OCI-LY7 (cell line): ENCODE measurements around the gene KRTAP7-1. TPM values are rescaled to one million over a fixed set of nuclear protein-coding genes. Genes with fewer than 3 reads are reported as not detected.

Experiments used
- BruUV-seq: library from RNA; stranded (reverse); fragments of 400-500 nt; replicated peaks from 2 replicates; lab custom pipeline; 2021; lab: Mats Ljungman, UMichigan
- CTCF ChIA-PET: fragments of 300-600 bp; sonication (Branson Sonifier 250); formaldehyde crosslinking; loops from one replicate; lab custom pipeline; 2022; ENCODE audit warnings: antibody characterized with exemption; ENCODE audit not compliant: unreplicated experiment; lab: Charles Lee
- POLR2A ChIA-PET: fragments of 300-600 bp; sonication (Branson Sonifier 250); formaldehyde crosslinking; loops from one replicate; lab custom pipeline; 2022; ENCODE audit warnings: antibody characterized with exemption; lab: Charles Lee
- DNase-seq: peaks from one replicate; pipeline ENCODE4 v3.0.0-alpha.2; 2015; ENCODE audit warnings: low spot score
- H2AFZ ChIP-seq: fragments of 200-600 bp; sonication (generic), shearing (Covaris generic); 2 replicates; pipeline ENCODE4 v1.6.1; 2014; ENCODE audit warnings: mild to moderate bottlenecking, antibody characterized with exemption, low read length, moderate library complexity
- H3K27ac ChIP-seq: fragments of 200-600 bp; sonication (generic); 2 replicates; pipeline ENCODE4 v1.5.1; 2014; ENCODE audit warnings: mixed run types, low read depth, mild to moderate bottlenecking, moderate library complexity, low read length, inconsistent platforms; ENCODE audit not compliant: poor library complexity, severe bottlenecking
- H3K36me3 ChIP-seq: fragments of 200-600 bp; sonication (generic); 2 replicates; pipeline ENCODE4 v1.6.1; 2014; ENCODE audit warnings: mild to moderate bottlenecking, antibody characterized with exemption, low read length, moderate library complexity, mixed read lengths; ENCODE audit not compliant: insufficient read depth
- H3K4me1 ChIP-seq: fragments of 200-600 bp; sonication (generic); 2 replicates; pipeline ENCODE4 v1.5.1; 2014; ENCODE audit warnings: mild to moderate bottlenecking, low read length; ENCODE audit not compliant: insufficient read depth, poor library complexity, severe bottlenecking
- H3K4me2 ChIP-seq: fragments of 200-600 bp; sonication (generic); 2 replicates; pipeline ENCODE4 v1.6.1; 2014; ENCODE audit warnings: mild to moderate bottlenecking, low read length
- H3K4me3 ChIP-seq: fragments of 200-600 bp; sonication (generic); 2 replicates; pipeline ENCODE4 v1.5.1; 2014; ENCODE audit warnings: mild to moderate bottlenecking, low read depth, low read length; ENCODE audit not compliant: poor library complexity, severe bottlenecking
- H3K79me2 ChIP-seq: fragments of 200-600 bp; sonication (generic); 2 replicates; pipeline ENCODE4 v1.6.1; 2016; ENCODE audit warnings: low read depth, mild to moderate bottlenecking, low read length, moderate library complexity, mixed read lengths; ENCODE audit not compliant: insufficient read depth
- H3K9me2 ChIP-seq: fragments of 200-600 bp; sonication (generic); 2 replicates; pipeline ENCODE4 v1.6.1; 2016; ENCODE audit warnings: mild to moderate bottlenecking, low read length, mixed read lengths; ENCODE audit not compliant: insufficient read depth
- H3K9me3 ChIP-seq: fragments of 200-600 bp; sonication (generic); 2 replicates; pipeline ENCODE4 v1.6.1; 2014; ENCODE audit warnings: mild to moderate bottlenecking, mixed run types, low read length, mixed read lengths
- H4K20me1 ChIP-seq: fragments of 200-600 bp; sonication (generic); 2 replicates; pipeline ENCODE4 v1.6.1; 2014; ENCODE audit warnings: mild to moderate bottlenecking, antibody characterized with exemption, low read length, moderate library complexity, mixed read lengths; ENCODE audit not compliant: insufficient read depth
- EZH2phosphoT487 ChIP-seq: fragments of 200-600 bp; sonication (generic); IDR thresholded peaks from 2 replicates; pipeline ENCODE4 v1.6.1; 2018; ENCODE audit warnings: low read depth, borderline replicate concordance, mild to moderate bottlenecking, mixed run types, antibody characterized with exemption, low read length, moderate library complexity, mixed read lengths
- intact Hi-C: fragments of 100-400 bp; cut with micrococcal nuclease; formaldehyde crosslinking; loops from one replicate; pipeline ENCODE4 v1.10.0; 2022; ENCODE audit not compliant: unreplicated experiment
- total RNA-seq, 2 experiments: library from RNA; depleted of rRNA in 1 of 2; stranded (reverse); fragments of >200 nt in 1 of 2; shearing (Covaris generic) in 1 of 2; gene quantifications; 2 replicates each; pipeline ENCODE4 v1.2.3, GENCODE V29; 2014 to 2022
- TF ChIP-seq, protein P1 (sequence below): fragments of 200-600 bp; sonication (generic); conservative IDR thresholded peaks from 2 replicates; pipeline ENCODE4 v1.5.1; 2014; ENCODE audit warnings: mild to moderate bottlenecking, antibody characterized with exemption, low read length, moderate library complexity, mixed read lengths

Gene KRTAP7-1
- total RNA-seq, 2 experiments from 2014 or later: not detected

DNA sequence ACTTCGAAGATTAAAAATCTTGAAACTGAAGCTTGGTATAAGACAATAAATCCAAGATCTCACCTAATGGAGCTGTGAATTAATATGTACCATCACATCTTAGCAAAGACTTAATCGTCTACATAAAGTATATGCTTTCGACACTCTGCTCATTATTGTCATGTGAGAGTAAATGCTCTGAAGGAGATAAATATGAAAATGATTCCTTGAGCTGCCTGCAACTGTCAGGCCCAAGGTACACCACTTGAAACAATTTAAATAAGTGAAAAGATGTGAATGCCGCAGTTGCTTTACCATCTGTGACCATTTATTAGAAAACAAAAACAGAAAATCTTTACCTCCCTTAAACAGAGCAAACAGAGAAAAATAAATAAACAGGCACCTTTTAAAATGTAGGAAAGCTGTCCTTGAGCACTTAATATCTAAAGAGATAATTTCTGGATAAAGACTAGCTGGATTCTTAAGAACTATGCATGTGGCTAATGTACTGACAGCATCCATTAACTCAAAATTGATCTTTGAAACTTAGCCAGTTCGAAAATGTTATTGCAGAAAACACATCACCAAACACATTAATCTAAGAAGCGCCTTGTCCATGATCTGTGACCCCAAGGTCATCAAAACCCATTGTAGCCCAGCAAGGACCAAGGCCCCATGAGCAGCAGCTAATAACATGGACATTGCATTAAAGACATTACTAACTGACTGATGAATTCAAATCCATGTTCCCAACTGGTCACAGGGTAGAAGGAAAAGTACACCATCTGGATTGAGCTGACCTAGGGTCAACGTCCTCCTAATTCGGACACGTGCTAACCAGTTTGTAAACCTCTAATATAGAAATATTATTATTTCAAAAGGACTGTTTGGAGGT lies 18.3 kb upstream of the KRTAP7-1 start:
- ChIA-PET POLR2A (no interaction called here), CTCF (no interaction called here)
- H3K27ac ChIP-seq: no peak overlapping the region
- no peak overlapping the region for H3K4me3 ChIP-seq
- no peaks in the 10 kb centered on the region for H3K4me1 ChIP-seq
- no peaks in the 10 kb centered on the region for H4K20me1 ChIP-seq
- intact Hi-C loops: no loop called here
- BruUV-seq: no TSS peak
- no peaks in the 10 kb centered on the region for H3K9me3 ChIP-seq
- H3K4me2 ChIP-seq: no peak overlapping the region
- no peaks in the 10 kb centered on the region for H3K79me2 ChIP-seq
- H3K9me2 ChIP-seq: no peaks in the 10 kb centered on the region
- no peak overlapping the region for H2AFZ ChIP-seq
- no peak for DNase-seq
- no peak for TF ChIP-seq EZH2phosphoT487
- TF ChIP-seq, protein P1, sequence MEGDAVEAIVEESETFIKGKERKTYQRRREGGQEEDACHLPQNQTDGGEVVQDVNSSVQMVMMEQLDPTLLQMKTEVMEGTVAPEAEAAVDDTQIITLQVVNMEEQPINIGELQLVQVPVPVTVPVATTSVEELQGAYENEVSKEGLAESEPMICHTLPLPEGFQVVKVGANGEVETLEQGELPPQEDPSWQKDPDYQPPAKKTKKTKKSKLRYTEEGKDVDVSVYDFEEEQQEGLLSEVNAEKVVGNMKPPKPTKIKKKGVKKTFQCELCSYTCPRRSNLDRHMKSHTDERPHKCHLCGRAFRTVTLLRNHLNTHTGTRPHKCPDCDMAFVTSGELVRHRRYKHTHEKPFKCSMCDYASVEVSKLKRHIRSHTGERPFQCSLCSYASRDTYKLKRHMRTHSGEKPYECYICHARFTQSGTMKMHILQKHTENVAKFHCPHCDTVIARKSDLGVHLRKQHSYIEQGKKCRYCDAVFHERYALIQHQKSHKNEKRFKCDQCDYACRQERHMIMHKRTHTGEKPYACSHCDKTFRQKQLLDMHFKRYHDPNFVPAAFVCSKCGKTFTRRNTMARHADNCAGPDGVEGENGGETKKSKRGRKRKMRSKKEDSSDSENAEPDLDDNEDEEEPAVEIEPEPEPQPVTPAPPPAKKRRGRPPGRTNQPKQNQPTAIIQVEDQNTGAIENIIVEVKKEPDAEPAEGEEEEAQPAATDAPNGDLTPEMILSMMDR: no peak
- no peaks in the 10 kb centered on the region for H3K36me3 ChIP-seq

- ChIA-PET POLR2A (interaction anchor here (0.6 to 0.9 kb wide), 2 partner anchors 15 to 1817 kb away, joined by 3 to 4 read pairs; no protein-coding TSS in a partner anchor), CTCF (no interaction called here)
- H3K27ac ChIP-seq: no peak overlapping the region
- no TSS peak for BruUV-seq
- no peaks in the 10 kb centered on the region for H3K4me1 ChIP-seq
- DNase-seq: no peak
- TF ChIP-seq EZH2phosphoT487: no peak
- TF ChIP-seq, protein P1: no peak
- H3K4me3 ChIP-seq: no peak overlapping the region
- no peak overlapping the region for H3K4me2 ChIP-seq
- no peak overlapping the region for H2AFZ ChIP-seq
- no peaks in the 10 kb centered on the region for H3K36me3 ChIP-seq
- H3K9me2 ChIP-seq: no peaks in the 10 kb centered on the region
- intact Hi-C loops: no loop called here
- H3K9me3 ChIP-seq: no peaks in the 10 kb centered on the region
- H3K79me2 ChIP-seq: no peaks in the 10 kb centered on the region
- H4K20me1 ChIP-seq: no peaks in the 10 kb centered on the region
These were observed 13.4 kb upstream of the KRTAP7-1 start for GRCh38 chr21:30842990-30843389.

GRCh38 chr21:30839304-30839703 lies 9.7 kb upstream of the KRTAP7-1 start:
- TF ChIP-seq, protein P1: peak; percentile 52
- no peak for TF ChIP-seq EZH2phosphoT487
- H3K9me2 ChIP-seq: no peaks in the 10 kb centered on the region
- BruUV-seq: no TSS peak
- intact Hi-C loops: no loop called here
- POLR2A ChIA-PET: no interaction called here
- no peaks in the 10 kb centered on the region for H3K79me2 ChIP-seq
- no peaks in the 10 kb centered on the region for H4K20me1 ChIP-seq
- H2AFZ ChIP-seq: no peak overlapping the region
- H3K4me1 ChIP-seq: no peaks in the 10 kb centered on the region
- no peak overlapping the region for H3K27ac ChIP-seq
- H3K4me2 ChIP-seq: no peak overlapping the region
- H3K9me3 ChIP-seq: no peaks in the 10 kb centered on the region
- CTCF ChIA-PET: interaction anchor here (0.6 kb wide), 1 partner anchor 199 kb away, joined by 4 read pairs; the partner anchor contains the start of gene KRTAP19-8
- DNase-seq: peak; percentile 7
- H3K4me3 ChIP-seq: no peak overlapping the region
- no peaks in the 10 kb centered on the region for H3K36me3 ChIP-seq
